ENCODE measurements around the gene SMIM10L2A. TPM values are rescaled to one million over a fixed set of nuclear protein-coding genes. Genes with fewer than 3 reads are reported as not detected.

Gene SMIM10L2A
- total and polyA plus RNA-seq, 7 donors = 0.08 to 0.58 (median 0.14) TPM

GRCh38 chrX:135432881-135433521, 11.3 kb downstream of the SMIM10L2A start:
- H3K9me3 ChIP-seq = no peaks in the 10 kb centered on the region
- no peaks in the 10 kb centered on the region for H3K4me1 ChIP-seq
- H3K36me3 ChIP-seq (ENCODE audit: insufficient read depth in 1 of 2, low read depth in 1 of 2) = no peaks in the 10 kb centered on the region
- H3K27ac ChIP-seq = no peak overlapping the region
- H3K27me3 ChIP-seq (ENCODE audit: insufficient read depth in 3 of 3, low read length in 2 of 3) = peaks cover 0 to 17% (median 6%) of the 10 kb centered on the region in 3 donors
- no peak for TF ChIP-seq CTCF (IDR thresholded peaks at IDR 0.05)
- WGBS, 3 donors = 45 to 67% (median 60%) methylated on average over 13 to 22 of the region's 22 CpGs
- no peak for DNase-seq
- intact Hi-C loops (cut with DNase I) = no loop called here
- no peak overlapping the region for H3K4me3 ChIP-seq
- ATAC-seq = no peak

- intact Hi-C loops (cut with DNase I) = no loop called here
- no peak overlapping the region for H3K4me3 ChIP-seq
- no peak for DNase-seq
- H3K4me1 ChIP-seq = no peaks in the 10 kb centered on the region
- no peak overlapping the region for H3K27ac ChIP-seq
- no peak for ATAC-seq
- no peak for TF ChIP-seq CTCF (IDR thresholded peaks at IDR 0.05)
- H3K27me3 ChIP-seq (ENCODE audit: insufficient read depth in 3 of 3, low read length in 2 of 3) = peaks cover 0 to 17% (median 6%) of the 10 kb centered on the region in 3 donors
- 90 to 92% (median 91%) methylated on average over 17 to 37 of the region's 37 CpGs for WGBS, 3 donors
- H3K36me3 ChIP-seq (ENCODE audit: insufficient read depth in 1 of 2, low read depth in 1 of 2) = no peaks in the 10 kb centered on the region
- H3K9me3 ChIP-seq = no peaks in the 10 kb centered on the region
Measured at GRCh38 chrX:135433531-135434257, 11.9 kb downstream of the SMIM10L2A start.

GRCh38 chrX:135434258-135435138, 12.8 kb downstream of the SMIM10L2A start:
- H3K4me3 ChIP-seq = no peak overlapping the region
- no peaks in the 10 kb centered on the region for H3K4me1 ChIP-seq
- DNase-seq (no peak), ATAC-seq (no peak)
- H3K27me3 ChIP-seq (ENCODE audit: insufficient read depth in 3 of 3, low read length in 2 of 3) = peaks cover 0 to 9% (median 6%) of the 10 kb centered on the region in 3 donors
- intact Hi-C loops (cut with DNase I) = no loop called here
- H3K36me3 ChIP-seq (ENCODE audit: insufficient read depth in 1 of 2, low read depth in 1 of 2) = no peaks in the 10 kb centered on the region
- no peak for TF ChIP-seq CTCF (IDR thresholded peaks at IDR 0.05)
- H3K9me3 ChIP-seq = no peaks in the 10 kb centered on the region
- 89 to 97% (median 90%) methylated on average over 30 to 49 of the region's 49 CpGs for WGBS, 3 donors
- no peak overlapping the region for H3K27ac ChIP-seq

- Histone ChIP-seq H3K27me3 (ENCODE audit: insufficient read depth in 3 of 3, low read length in 2 of 3) (peaks cover 0 to 6% (median under 1%) of the 10 kb centered on the region in 3 donors), H3K36me3 (ENCODE audit: insufficient read depth in 1 of 2, low read depth in 1 of 2) (no peaks in the 10 kb centered on the region), H3K9me3 (no peaks in the 10 kb centered on the region), H3K4me1 (no peaks in the 10 kb centered on the region), H3K27ac (no peak overlapping the region), H3K4me3 (no peak overlapping the region)
- no peak for TF ChIP-seq CTCF (IDR thresholded peaks at IDR 0.05)
- WGBS, 3 donors = 89 to 95% (median 89%) methylated on average over 14 to 31 of the region's 31 CpGs
- intact Hi-C loops (cut with DNase I) = no loop called here
- ATAC-seq (no peak), DNase-seq (no peak)
Measured at GRCh38 chrX:135435139-135435922, 13.6 kb downstream of the SMIM10L2A start.

Measured in psoas muscle (tissue), 8 donors.